NT2/D1 (cell line): ENCODE results near the gene CREBL2.

ENCODE experiments used
- SUZ12 ChIP-seq: IDR thresholded peaks from 2 replicates; pipeline ENCODE4 v1.6.1; 2011; ENCODE audit not compliant: insufficient read length, insufficient read depth; ENCODE audit errors: extremely low read depth
- ZNF274 ChIP-seq: IDR thresholded peaks from 2 replicates; pipeline ENCODE4 v1.6.1; 2011; ENCODE audit warnings: mild to moderate bottlenecking, low read depth, low read length

DNA sequence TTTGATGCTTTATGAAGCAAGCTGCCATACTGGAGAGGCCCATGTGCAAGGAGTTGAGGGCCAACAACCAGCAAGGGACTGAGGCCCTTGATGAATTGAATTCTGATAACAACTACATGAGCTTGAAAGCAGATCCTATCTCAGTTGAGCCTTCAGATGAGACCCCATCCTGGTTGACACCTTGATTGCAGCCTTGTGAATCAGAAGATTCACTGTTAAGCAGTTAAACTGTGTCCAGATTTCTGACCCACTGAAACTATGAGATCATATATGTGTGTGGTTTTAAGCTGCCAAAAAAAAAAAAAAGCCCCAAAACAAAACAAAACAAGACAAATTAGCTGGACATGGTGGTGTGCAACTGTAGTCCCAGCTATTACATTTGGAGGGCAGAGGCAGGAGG lies 42.2 kb downstream of the CREBL2 start:
- no peak for TF ChIP-seq ZNF274
- TF ChIP-seq SUZ12, result no peak
